ENCODE results near the gene KCTD3.

DNA sequence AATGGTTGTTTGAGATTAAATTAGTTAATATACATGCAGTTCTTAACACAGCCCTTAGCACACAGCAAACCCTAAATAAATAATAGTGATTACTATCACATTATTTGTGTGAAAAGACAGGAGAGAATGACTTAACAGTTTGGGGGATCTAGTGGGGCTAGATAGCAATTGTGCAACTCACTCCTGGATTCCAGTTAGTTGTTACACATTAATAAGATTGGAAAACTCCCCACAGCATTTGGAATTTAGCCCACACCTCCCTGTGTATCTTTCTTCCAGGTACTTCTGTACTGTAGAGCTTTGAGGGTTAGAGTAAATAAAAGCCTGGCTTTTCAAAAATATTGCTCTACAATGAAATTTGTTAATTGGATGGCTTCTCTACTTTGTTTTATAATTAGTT lies 93.2 kb downstream of the KCTD3 start:
- no peak for TF ChIP-seq EZH2 (IDR thresholded peaks at IDR 0.05; ENCODE audit: insufficient read depth, low read length)
- TF ChIP-seq, protein P1, sequence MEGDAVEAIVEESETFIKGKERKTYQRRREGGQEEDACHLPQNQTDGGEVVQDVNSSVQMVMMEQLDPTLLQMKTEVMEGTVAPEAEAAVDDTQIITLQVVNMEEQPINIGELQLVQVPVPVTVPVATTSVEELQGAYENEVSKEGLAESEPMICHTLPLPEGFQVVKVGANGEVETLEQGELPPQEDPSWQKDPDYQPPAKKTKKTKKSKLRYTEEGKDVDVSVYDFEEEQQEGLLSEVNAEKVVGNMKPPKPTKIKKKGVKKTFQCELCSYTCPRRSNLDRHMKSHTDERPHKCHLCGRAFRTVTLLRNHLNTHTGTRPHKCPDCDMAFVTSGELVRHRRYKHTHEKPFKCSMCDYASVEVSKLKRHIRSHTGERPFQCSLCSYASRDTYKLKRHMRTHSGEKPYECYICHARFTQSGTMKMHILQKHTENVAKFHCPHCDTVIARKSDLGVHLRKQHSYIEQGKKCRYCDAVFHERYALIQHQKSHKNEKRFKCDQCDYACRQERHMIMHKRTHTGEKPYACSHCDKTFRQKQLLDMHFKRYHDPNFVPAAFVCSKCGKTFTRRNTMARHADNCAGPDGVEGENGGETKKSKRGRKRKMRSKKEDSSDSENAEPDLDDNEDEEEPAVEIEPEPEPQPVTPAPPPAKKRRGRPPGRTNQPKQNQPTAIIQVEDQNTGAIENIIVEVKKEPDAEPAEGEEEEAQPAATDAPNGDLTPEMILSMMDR (IDR thresholded peaks at IDR 0.05; ENCODE audit: insufficient read depth, low read depth, low read length), result no peak
